ENCODE results near the gene CPXM2.

CPXM2 gene

DNA sequence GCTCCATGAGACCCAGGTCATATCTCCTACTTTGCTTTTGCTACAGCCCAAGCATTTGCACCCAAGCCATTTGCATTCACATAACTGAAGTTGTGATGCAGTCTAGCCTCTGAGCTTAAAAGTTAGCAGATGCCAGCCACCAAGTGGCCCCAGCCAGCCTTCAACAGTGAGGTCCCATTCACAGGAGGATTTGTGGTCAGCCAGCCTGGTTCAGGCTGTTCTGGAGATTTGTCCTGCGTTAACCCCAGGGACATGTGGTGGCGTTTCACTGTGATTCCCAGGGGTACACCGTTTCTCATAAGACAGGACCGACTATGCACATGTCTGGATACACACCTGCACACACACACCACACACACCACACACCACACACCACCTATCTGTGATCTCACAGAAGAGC lies 174.3 kb downstream of the CPXM2 start:
- TF ChIP-seq, protein P1, sequence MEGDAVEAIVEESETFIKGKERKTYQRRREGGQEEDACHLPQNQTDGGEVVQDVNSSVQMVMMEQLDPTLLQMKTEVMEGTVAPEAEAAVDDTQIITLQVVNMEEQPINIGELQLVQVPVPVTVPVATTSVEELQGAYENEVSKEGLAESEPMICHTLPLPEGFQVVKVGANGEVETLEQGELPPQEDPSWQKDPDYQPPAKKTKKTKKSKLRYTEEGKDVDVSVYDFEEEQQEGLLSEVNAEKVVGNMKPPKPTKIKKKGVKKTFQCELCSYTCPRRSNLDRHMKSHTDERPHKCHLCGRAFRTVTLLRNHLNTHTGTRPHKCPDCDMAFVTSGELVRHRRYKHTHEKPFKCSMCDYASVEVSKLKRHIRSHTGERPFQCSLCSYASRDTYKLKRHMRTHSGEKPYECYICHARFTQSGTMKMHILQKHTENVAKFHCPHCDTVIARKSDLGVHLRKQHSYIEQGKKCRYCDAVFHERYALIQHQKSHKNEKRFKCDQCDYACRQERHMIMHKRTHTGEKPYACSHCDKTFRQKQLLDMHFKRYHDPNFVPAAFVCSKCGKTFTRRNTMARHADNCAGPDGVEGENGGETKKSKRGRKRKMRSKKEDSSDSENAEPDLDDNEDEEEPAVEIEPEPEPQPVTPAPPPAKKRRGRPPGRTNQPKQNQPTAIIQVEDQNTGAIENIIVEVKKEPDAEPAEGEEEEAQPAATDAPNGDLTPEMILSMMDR (IDR thresholded peaks at IDR 0.05; ENCODE audit: control insufficient read depth, insufficient read depth, low read depth, low read length, missing control alignments) = no peak
- no peak for DNase-seq (ENCODE audit: low read depth)

DNA sequence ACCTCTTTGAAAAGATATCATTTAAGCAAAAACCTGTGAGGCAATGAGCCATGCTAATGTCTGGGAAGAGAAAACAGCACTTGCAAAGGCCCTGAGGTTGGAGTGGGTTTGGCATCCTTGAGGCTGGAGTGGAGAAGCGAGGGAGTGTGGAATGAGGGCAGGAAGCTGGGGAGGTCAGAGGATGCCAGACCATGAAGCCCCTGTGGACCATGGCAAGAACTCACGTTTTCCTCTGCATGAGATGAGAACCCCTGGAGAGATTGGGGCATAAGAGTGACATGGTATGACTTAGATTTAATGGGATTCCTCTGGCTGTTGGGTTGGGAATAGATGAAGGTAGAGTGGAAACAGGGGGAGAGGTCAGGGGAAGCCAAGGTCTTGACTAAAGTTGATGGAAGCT lies 176.1 kb downstream of the CPXM2 start:
- no peak overlapping the region for H3K4me3 ChIP-seq (ENCODE audit: control insufficient read depth, low read depth, low read length)
- DNase-seq (ENCODE audit: low read depth) = no peak
- TF ChIP-seq, protein P1 (IDR thresholded peaks at IDR 0.05; ENCODE audit: control insufficient read depth, insufficient read depth, low read depth, low read length, missing control alignments) = no peak

More for the DNA sequence above, 174.3 kb downstream of the CPXM2 start:
- H3K4me3 ChIP-seq (ENCODE audit: control insufficient read depth, low read depth, low read length) = no peak overlapping the region

DNA sequence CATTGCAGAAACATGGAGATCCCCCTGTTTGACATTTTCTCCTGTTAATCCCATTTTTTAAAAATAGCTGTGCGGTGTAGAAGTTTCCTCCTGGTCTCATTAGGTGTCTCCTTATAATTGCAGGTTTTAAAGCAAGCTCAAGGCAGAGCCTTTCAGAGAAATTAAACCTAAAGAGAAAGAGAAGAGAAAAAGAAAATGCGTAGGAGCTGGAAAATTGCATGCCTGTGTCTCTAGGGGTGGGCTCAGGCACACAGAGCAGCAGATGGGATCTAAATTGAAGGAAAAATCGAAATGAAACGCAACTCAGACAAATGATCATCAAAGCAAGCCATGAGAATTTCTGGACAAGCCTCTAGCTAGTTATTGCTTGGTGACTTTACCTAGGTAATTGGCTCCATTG lies 185.4 kb downstream of the CPXM2 start:
- TF ChIP-seq, protein P1 (IDR thresholded peaks at IDR 0.05; ENCODE audit: control insufficient read depth, insufficient read depth, low read depth, low read length, missing control alignments) = no peak

DNA sequence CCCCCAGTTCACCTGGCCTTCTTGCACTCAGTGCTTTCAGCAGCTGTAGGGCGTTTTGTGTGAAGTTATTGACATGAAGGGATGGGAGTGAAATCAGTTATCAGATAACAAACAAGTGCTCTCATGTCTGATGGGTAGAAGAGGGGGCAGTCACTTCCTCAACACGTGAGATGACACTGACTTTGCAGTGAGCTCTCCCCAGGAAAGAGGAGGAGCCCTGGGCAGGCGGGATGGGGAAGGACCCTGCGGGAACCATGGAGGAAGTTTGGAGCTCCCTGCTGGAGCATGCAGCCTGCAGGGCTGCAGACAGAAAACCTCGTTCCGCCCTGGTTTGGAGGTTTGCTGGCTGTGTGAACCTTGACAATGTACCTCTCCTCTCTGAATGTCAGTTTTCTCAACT lies 186.8 kb downstream of the CPXM2 start:
- DNase-seq (ENCODE audit: low read depth) = no peak
- no peak overlapping the region for H3K4me3 ChIP-seq (ENCODE audit: control insufficient read depth, low read depth, low read length)
- TF ChIP-seq, protein P1 (IDR thresholded peaks at IDR 0.05; ENCODE audit: control insufficient read depth, insufficient read depth, low read depth, low read length, missing control alignments) = no peak

More for the DNA sequence above, 185.4 kb downstream of the CPXM2 start:
- no peak overlapping the region for H3K4me3 ChIP-seq (ENCODE audit: control insufficient read depth, low read depth, low read length)
- DNase-seq (ENCODE audit: low read depth) = no peak

DNA sequence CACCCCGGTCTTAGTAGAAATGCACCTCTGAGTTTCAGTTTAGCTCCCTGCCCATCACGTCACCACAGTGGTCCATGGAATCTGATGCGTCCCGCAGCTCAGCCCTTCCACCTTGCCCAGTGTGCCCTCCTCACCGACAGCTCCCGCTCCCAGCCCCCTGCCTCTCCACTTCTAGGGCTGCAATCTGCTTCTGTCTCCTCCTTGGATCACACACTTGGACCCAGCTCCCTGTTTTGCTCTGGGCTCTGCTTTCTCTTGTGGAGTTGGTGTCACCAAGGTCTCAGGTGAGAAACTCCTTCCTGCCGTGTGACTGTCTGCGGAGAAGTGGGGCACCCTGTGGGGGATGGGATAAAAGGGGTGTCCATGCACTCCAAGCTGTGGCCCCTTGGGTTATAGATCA lies 187.5 kb downstream of the CPXM2 start:
- TF ChIP-seq, protein P1 (IDR thresholded peaks at IDR 0.05; ENCODE audit: control insufficient read depth, insufficient read depth, low read depth, low read length, missing control alignments) = no peak
- H3K4me3 ChIP-seq (ENCODE audit: control insufficient read depth, low read depth, low read length) = no peak overlapping the region
- DNase-seq (ENCODE audit: low read depth) = no peak

DNA sequence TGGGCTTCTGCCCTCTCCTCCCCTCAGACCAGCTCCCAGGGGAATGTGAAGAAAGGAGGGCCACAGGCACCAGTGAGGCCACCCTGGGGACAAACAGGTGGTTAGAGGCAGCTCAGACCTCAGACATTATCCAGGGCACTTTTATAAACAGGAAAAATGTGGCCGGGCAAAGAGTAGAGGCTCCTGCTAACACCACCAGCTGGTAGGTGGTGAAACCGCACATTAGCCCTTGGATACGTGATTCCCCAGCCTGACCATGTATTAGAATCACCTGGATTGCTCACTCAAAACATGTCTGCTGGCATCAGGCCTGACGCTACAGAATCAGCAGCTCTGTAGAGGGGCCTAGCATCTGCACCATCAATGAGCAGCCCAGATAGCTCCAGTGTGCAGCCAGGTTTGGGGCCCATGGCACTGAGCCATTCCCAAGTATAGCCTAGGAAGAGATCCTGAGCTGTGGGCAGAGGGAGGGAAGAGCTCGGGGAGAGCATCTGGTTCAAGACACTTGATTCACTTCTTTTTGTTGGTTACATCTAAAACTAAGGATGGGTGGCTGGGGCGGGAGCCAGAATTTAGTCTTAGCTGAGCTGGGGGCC lies 188.3 kb downstream of the CPXM2 start:
- H3K4me3 ChIP-seq (ENCODE audit: control insufficient read depth, low read depth, low read length) = no peak overlapping the region
- DNase-seq (ENCODE audit: low read depth) = no peak
- TF ChIP-seq, protein P1 (IDR thresholded peaks at IDR 0.05; ENCODE audit: control insufficient read depth, insufficient read depth, low read depth, low read length, missing control alignments) = no peak

Data from AG09309 (cell line).